Fibroblast of mammary gland (primary cell): ENCODE measurements around the gene SERPINB12.

Experiments used
- DNase-seq: peaks from one replicate; pipeline ENCODE4 v3.0.0-alpha.2; 2010; ENCODE audit warnings: low read depth
- H3K4me3 ChIP-seq: 2 replicates; pipeline ENCODE4 v1.5.1; 2011; ENCODE audit warnings: low read depth, mild to moderate bottlenecking, low read length, moderate library complexity; ENCODE audit not compliant: control insufficient read depth
- TF ChIP-seq, protein P1 (sequence below): conservative IDR thresholded peaks from 2 replicates; pipeline ENCODE4 v1.5.1; 2011; ENCODE audit warnings: low read depth, low read length, inconsistent platforms; ENCODE audit not compliant: control insufficient read depth, insufficient read depth

The SERPINB12 gene

DNA sequence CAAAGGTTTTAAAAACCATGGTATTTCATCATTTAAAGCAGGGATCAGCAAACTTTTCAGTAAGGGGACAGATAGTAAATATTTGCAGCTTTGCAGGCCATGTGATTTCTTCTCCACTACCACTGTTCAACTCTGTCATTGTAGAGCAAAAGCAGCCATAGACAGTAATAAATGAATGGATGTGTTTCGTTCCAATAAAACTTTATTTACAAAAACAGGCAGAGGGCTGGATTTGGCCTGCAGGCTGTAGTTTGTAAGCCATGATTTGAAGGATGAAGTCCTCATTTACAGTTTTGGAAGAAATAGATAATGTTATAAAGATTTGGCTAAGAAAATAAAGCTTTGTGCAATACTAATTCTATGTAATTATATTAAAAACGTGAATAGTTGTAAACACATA is 1.8 kb downstream of the SERPINB12 start:
- DNase-seq = no peak
- no peak overlapping the region for H3K4me3 ChIP-seq

DNA sequence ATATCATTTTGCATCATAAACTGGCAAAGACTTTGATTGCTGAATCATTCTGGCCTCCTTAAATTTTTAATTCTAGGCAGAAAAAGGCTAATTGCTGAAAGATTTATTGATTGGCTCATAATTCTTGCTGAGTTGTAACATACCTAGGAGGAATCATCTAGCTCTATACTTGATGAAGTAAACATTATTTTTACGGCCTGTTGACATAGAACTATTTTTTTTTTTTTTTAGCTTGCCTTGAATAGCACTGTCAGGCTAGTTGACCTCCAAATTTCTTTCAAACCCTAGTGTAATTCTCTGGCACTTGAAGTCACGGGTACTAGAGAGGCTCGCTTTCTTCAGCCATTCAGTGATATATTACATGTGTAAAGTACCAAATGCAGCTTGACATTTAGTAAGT is 2.8 kb downstream of the SERPINB12 start:
- TF ChIP-seq, protein P1, sequence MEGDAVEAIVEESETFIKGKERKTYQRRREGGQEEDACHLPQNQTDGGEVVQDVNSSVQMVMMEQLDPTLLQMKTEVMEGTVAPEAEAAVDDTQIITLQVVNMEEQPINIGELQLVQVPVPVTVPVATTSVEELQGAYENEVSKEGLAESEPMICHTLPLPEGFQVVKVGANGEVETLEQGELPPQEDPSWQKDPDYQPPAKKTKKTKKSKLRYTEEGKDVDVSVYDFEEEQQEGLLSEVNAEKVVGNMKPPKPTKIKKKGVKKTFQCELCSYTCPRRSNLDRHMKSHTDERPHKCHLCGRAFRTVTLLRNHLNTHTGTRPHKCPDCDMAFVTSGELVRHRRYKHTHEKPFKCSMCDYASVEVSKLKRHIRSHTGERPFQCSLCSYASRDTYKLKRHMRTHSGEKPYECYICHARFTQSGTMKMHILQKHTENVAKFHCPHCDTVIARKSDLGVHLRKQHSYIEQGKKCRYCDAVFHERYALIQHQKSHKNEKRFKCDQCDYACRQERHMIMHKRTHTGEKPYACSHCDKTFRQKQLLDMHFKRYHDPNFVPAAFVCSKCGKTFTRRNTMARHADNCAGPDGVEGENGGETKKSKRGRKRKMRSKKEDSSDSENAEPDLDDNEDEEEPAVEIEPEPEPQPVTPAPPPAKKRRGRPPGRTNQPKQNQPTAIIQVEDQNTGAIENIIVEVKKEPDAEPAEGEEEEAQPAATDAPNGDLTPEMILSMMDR = no peak
- H3K4me3 ChIP-seq = no peak overlapping the region
- no peak for DNase-seq

More for the DNA sequence above, 1.8 kb downstream of the SERPINB12 start:
- TF ChIP-seq, protein P1 = no peak

DNA sequence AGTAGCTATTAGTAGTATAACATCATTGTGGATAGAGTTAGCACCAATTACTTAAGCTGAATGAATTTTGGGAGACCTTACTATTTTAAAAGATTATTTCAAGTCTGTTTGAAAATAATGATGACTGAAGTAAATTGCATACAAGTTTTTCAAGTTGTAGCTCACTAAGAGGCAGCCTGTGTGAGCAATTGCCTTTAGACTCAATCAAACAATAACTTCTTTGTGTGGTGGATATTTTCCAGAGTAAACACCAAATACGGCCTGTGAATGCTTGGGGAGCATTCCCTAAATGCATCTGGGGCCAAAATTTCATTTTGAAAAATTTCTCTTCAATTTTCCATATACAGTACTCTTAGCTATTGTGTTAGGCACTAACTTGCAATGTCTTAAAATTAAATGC is 7.9 kb downstream of the SERPINB12 start:
- TF ChIP-seq, protein P1 = no peak
- no peak overlapping the region for H3K4me3 ChIP-seq
- DNase-seq = no peak

DNA sequence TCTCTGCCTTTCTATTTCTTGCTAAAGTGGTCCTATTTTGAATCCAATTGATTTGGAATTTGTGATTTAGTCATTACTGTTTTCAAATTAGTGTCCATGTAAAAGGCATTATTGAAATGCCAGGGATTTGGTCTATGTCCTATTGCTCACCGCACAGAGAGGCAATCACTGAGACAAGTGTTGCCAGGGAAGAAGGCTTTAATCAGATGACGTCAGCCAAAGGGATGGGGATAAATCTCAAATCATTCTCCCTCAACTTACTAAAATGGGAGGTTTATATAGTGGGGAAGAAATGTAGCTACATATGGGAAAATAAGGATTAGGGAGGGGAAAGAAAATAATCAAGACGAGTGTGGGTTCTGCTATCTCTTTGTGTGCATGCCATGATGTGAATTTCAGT is 9.6 kb downstream of the SERPINB12 start:
- no peak overlapping the region for H3K4me3 ChIP-seq
- no peak for DNase-seq
- TF ChIP-seq, protein P1 = no peak

DNA sequence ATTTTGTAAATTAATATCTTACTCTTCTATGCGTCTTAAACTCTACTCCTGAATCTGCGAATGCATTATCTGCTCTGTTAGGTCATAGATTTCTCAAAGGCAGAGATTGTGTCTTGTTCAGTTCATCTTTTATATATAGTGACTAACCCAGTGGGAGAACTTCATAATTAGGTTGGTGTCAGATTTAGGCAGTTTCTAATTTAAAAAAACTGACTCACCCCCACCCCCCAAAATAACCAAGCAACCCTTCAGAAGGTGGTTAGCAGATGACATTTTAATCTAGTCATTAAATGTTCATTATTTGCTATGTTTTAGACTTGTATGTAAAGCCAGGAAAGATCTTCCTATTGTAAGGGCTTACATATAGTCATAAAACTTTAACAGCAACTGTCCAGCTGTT is 10.4 kb downstream of the SERPINB12 start:
- TF ChIP-seq, protein P1 = no peak
- H3K4me3 ChIP-seq = no peak overlapping the region
- no peak for DNase-seq

DNA sequence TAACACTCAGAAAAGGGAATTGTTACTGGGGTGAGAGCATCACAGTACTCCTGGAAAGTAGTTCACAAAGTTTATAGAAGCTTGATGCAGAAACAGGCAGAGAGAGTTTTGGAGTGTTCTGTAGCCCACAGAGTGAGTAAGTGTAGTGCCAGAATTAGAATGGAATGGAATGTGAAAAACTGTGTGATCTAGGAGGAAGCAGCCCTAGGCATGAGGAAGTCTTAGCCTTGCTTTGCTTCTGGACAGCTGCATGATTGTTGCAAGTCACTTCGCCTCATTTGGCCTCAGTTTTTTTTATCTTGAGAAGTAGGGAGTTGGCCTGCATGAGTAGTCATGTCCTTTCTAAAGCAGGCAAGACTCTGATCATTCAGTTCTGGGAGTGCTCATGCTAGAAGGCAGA is 10.9 kb downstream of the SERPINB12 start:
- TF ChIP-seq, protein P1 = no peak
- no peak overlapping the region for H3K4me3 ChIP-seq
- peak; percentile 83 for DNase-seq

DNA sequence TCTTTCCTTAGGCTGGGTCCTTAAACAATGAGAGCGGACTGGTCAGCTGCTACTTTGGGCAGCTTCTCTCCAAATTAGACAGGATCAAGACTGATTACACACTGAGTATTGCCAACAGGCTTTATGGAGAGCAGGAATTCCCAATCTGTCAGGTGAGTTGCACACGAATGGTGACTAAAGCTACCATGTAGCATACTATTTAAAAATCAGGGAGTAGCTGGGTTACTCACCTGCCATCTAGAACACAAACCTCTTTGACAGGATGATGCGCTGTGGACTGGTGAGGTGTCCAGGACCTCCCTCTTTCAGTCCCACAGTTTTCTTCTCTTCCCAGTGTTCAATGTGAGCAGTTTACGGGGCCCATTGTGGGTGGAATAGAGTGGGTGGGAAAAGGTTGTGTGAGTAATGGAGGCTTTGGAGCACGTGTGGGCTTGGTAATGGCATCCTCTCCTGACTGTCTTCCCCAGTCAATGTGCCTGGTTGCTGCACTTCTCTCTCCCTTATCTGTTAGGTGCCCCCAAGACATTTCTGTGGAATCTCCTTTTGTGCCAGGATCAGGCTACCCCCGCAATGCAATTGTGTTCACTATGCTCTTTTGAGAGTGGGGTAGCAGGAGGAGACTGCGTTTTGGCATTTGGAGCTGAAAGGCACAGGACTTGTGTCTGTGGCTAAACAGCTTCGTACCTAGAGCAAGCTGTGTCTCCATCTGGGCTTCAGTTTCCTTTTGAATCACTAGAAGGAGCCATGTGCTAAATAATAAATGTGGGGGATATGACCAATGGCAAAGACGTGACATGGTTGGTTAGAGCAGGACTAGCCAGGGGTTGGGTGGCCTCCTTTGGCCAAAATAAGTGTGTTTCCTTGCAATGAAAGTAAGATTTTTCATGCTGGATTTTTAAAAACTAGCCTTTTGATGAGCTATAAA is 17.7 kb downstream of the SERPINB12 start:
- TF ChIP-seq, protein P1 = no peak
- no peak for DNase-seq
- no peak overlapping the region for H3K4me3 ChIP-seq
